ENCODE measurements around the gene FXYD1.
A peak's percentile ranks its signal among the peaks of the same experiment; 100 is the strongest.

FXYD1 gene

GRCh38 chr19:35112995-35113688 is 25.5 kb upstream of the FXYD1 start:
- Histone ChIP-seq H3K9ac (ENCODE audit: low read length) (no peak overlapping the region), H3K4me1 (ENCODE audit: control insufficient read depth, insufficient read depth, low read length) (no peaks in the 10 kb centered on the region), H3K27ac (ENCODE audit: low read depth, low read length) (no peak overlapping the region), H3K27me3 (ENCODE audit: control insufficient read depth, insufficient read depth, low read length) (no peaks in the 10 kb centered on the region), H3K4me3 (ENCODE audit: low read length) (no peak overlapping the region), H3K36me3 (ENCODE audit: control insufficient read depth, insufficient read depth, low read length) (no peaks in the 10 kb centered on the region)

DNA sequence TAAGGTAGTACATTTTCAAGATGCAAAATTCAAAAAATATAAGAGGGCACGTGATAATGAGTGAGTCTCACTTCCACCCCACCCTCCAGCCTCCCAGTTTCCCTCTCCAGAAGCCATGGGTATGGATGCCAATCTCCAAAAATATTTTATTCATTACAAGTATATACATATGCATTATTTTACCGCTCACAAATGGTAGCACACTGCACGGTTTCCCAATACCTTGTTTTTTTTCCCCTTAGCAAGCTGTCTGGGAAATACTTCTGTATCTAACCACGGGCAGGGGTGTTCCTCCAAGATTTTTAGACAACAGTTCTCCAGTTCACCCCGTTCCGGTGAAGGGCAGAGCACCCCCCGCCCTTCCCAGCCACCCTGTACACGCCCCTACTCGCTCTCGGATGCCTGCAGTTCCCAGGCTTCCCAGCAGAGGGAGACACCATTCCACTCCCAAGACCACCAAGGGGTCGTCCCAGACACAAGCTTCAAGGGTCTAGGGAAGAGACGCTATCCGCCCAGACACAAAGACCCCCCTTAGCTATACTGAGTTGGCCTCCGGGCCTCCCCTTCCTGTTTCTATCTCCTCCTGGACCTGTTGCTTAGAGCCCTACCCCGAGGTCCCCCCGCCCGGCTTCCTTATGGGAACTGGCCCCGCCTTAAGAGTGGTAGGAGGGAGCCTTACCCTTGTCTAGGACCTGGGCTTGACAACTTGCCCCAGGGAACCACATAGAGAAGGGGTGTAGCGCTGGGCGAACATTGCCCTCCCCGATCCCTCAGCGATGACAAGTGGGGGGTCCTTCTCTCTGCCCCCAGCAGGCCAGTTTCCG is 24.1 kb upstream of the FXYD1 start:
- Histone ChIP-seq H3K4me3 (ENCODE audit: low read length) (peak overlapping the region; percentile 75), H3K27ac (ENCODE audit: low read depth, low read length) (peak overlapping the region; percentile 37), H3K9ac (ENCODE audit: low read length) (no peak overlapping the region), H3K27me3 (ENCODE audit: control insufficient read depth, insufficient read depth, low read length) (no peaks in the 10 kb centered on the region), H3K4me1 (ENCODE audit: control insufficient read depth, insufficient read depth, low read length) (no peaks in the 10 kb centered on the region), H3K36me3 (ENCODE audit: control insufficient read depth, insufficient read depth, low read length) (no peaks in the 10 kb centered on the region)

DNA sequence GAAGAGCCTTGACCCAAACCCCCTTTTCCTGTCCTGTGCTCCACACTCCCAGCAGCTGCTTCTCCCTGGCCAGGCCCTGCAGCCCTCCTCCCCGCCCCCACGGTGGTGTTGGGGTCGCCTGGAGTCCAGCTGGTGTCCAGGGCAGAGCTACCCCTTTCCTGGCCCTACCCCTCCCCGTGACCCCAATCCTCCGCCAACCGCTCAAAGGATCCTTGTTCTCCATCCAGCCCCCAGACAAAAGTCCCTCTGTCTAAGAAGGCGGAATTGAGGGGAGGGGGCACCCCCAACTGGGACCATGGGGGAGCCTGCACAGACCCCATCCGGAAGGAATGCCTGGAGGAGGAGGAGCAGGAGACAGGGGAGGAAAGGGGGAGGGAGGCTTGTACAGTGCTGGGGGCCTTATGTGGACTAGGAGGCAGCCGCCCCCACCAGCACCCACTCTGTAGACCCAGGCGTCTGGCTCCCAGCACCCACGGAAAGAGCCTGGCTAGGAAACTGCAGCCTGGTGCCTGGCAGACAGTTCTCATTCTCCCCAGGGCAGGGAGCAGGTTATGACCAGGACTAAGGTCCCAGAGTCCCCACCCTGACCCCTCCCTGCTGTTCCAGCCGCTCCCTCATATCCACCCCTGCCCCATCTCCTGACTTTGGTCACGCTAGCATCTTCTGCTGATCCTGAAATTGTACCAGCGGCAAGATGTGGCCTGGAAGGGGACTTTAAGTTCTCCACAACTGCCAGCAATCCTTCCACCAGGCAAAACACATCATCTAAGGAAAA is 23.3 kb upstream of the FXYD1 start, which contains the start of gene FXYD3:
TSS of gene FXYD3 (plus strand) at position 647 of the 775 bp plus-strand sequence. CDS start 3,554 bp downstream, outside the sequence.
- no peaks in the 10 kb centered on the region for H3K36me3 ChIP-seq (ENCODE audit: control insufficient read depth, insufficient read depth, low read length)
- peak within 1 kb of the TSS; percentile 66 for H3K9ac ChIP-seq (ENCODE audit: low read length)
- H3K27ac ChIP-seq (ENCODE audit: low read depth, low read length): peak within 1 kb of the TSS; percentile 68
- H3K4me3 ChIP-seq (ENCODE audit: low read length): peak within 1 kb of the TSS; percentile 75
- H3K27me3 ChIP-seq (ENCODE audit: control insufficient read depth, insufficient read depth, low read length): no peaks in the 10 kb centered on the region
- no peaks in the 10 kb centered on the region for H3K4me1 ChIP-seq (ENCODE audit: control insufficient read depth, insufficient read depth, low read length)

DNA sequence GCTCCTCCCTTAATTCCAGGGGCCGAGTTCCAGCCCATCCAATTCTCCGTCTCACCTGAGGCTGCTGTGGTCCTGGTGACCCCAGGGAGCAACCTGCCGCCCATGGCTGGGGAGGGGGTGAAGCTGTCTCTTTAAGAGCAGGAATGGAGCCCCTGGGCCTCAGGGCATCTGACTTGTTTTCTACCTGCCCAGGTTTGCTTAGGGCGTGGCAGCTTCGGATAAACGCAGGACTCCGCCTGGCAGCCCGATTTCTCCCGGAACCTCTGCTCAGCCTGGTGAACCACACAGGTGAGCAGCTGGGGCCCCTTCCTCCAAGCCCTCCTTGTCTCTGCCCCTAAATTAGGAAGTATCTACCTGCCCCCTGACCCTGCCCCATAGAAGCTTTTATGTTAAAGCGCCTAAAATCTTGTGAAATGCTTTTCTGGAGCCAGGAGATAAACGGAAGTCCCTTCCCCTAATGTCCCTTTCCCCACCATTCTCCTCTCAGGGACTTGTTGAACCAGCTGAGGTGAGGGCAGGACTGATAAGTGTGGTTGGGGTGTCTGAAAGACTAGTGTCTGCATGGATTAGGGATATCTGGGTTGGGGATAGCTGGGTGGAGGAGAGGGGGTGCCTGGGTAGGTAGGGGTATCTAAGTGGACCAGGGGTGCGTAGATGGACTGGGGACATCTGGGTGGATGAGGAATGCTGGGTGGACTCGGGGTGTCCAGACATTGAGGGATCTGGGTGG is 22.4 kb upstream of the FXYD1 start:
- Histone ChIP-seq H3K9ac (ENCODE audit: low read length) (peak overlapping the region; percentile 66), H3K4me3 (ENCODE audit: low read length) (peak overlapping the region; percentile 75), H3K4me1 (ENCODE audit: control insufficient read depth, insufficient read depth, low read length) (no peaks in the 10 kb centered on the region)

GRCh38 chr19:35117116-35117515 is 21.5 kb upstream of the FXYD1 start:
- H3K36me3 ChIP-seq (ENCODE audit: control insufficient read depth, insufficient read depth, low read length): no peaks in the 10 kb centered on the region
- no peaks in the 10 kb centered on the region for H3K27me3 ChIP-seq (ENCODE audit: control insufficient read depth, insufficient read depth, low read length)
- peak overlapping the region; percentile 21 for H3K27ac ChIP-seq (ENCODE audit: low read depth, low read length)
- H3K4me3 ChIP-seq (ENCODE audit: low read length): peak overlapping the region; percentile 75
- peak overlapping the region; percentile 66 for H3K9ac ChIP-seq (ENCODE audit: low read length)
- H3K4me1 ChIP-seq (ENCODE audit: control insufficient read depth, insufficient read depth, low read length): no peaks in the 10 kb centered on the region

More for the DNA sequence above, 22.4 kb upstream of the FXYD1 start:
- Histone ChIP-seq H3K27ac (ENCODE audit: low read depth, low read length) (peak overlapping the region; percentile 68), H3K27me3 (ENCODE audit: control insufficient read depth, insufficient read depth, low read length) (no peaks in the 10 kb centered on the region), H3K36me3 (ENCODE audit: control insufficient read depth, insufficient read depth, low read length) (no peaks in the 10 kb centered on the region)

- no peaks in the 10 kb centered on the region for H3K4me1 ChIP-seq (ENCODE audit: control insufficient read depth, insufficient read depth, low read length)
- H3K9ac ChIP-seq (ENCODE audit: low read length): no peak overlapping the region
- peak overlapping the region; percentile 75 for H3K4me3 ChIP-seq (ENCODE audit: low read length)
- no peaks in the 10 kb centered on the region for H3K36me3 ChIP-seq (ENCODE audit: control insufficient read depth, insufficient read depth, low read length)
- H3K27ac ChIP-seq (ENCODE audit: low read depth, low read length): no peak overlapping the region
- no peaks in the 10 kb centered on the region for H3K27me3 ChIP-seq (ENCODE audit: control insufficient read depth, insufficient read depth, low read length)
These were observed 20.8 kb upstream of the FXYD1 start for GRCh38 chr19:35117799-35118198.

DNA sequence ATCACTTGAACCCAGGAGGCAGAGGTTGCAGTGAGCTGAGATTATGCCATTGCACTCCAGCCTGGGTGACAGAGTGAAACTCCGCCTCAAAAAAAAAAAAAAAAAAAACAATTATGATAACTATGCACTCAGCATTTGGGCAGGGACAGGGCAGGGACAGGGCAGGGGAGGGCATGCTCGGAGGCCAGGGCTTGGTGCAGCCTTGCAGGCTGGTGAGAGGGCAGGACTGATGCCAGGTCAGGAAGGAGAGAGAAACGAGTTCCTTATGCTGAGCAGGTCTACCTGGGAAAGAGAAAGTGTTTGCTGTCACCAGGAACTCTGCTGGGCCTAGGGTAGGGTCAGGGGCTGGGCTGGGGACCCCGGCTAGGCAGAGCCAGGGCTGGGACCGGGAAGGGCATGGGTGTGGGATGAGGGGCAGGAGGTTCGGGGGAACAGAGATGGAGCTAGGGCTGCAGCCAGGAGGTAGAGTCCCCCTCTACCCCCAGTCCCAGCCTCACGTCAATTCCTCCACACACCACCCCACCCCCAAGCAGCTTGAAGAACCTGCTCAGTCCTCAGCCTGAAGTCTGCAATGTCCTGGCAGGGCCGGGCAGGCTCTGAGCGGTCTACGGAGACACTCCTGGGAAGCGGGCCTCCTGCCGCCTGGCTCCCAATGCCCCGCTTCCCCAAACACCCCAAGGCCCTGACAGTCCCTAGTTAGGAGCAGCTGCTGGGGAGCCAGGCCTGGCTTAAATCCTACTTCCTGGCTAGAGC is 20.2 kb upstream of the FXYD1 start:
- Histone ChIP-seq H3K4me1 (ENCODE audit: control insufficient read depth, insufficient read depth, low read length) (no peaks in the 10 kb centered on the region), H3K27me3 (ENCODE audit: control insufficient read depth, insufficient read depth, low read length) (no peaks in the 10 kb centered on the region), H3K4me3 (ENCODE audit: low read length) (peak overlapping the region; percentile 47), H3K9ac (ENCODE audit: low read length) (peak overlapping the region; percentile 10), H3K27ac (ENCODE audit: low read depth, low read length) (peak overlapping the region; percentile 19), H3K36me3 (ENCODE audit: control insufficient read depth, insufficient read depth, low read length) (no peaks in the 10 kb centered on the region)

DNA sequence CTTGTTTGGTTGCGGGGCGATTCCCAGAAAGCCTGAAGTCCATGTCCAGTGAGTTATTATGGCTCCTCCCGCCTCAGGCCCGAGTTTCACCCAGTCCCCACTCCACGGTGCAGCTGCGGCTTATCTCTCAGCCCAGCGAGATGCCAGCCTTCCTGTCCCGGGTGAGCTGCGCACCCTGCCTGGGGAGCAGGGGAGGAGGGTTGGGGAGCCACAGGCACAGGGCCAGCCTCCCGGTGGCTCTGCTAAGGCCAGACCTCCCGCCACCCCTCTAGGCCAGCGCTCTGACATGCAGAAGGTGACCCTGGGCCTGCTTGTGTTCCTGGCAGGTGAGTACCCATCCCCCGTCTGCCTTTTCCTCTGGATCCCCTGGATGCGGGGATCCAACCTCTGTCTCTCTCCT is 19.5 kb upstream of the FXYD1 start:
- Histone ChIP-seq H3K27ac (ENCODE audit: low read depth, low read length) (no peak overlapping the region), H3K4me3 (ENCODE audit: low read length) (peak overlapping the region; percentile 47), H3K4me1 (ENCODE audit: control insufficient read depth, insufficient read depth, low read length) (no peaks in the 10 kb centered on the region)

DNA sequence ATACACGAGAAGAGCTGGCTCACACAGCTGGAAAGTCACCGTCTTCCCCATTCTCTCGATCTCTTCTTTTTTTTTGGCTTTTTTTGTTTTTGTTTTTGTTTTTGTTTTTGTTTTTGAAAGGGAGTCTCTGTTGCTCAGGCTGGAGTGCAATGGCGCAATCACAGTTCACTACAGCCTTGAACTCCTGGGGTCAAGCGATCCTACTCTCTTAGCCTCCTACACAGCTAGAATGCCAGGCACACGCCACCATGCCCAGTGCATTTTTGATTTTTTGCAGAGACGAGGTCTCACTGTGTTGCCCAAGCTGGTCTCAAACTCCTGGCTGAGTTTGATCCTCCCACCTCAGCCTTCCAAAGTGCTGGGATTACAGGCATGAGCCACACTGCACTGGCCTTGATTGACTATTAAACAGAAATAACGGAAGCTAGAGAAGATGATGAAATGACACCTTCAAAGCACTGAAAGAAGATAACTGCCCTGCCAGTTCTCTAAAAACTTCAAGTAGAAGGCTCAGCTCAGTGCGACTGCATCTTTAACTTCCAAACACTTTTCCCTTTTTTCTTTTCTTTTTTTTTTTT is 19.0 kb upstream of the FXYD1 start:
- H3K36me3 ChIP-seq (ENCODE audit: control insufficient read depth, insufficient read depth, low read length): no peaks in the 10 kb centered on the region
- H3K27me3 ChIP-seq (ENCODE audit: control insufficient read depth, insufficient read depth, low read length): no peaks in the 10 kb centered on the region
- no peak overlapping the region for H3K9ac ChIP-seq (ENCODE audit: low read length)
- H3K27ac ChIP-seq (ENCODE audit: low read depth, low read length): peak overlapping the region; percentile 31
- peak overlapping the region; percentile 47 for H3K4me3 ChIP-seq (ENCODE audit: low read length)
- peaks cover under 1% of the 10 kb centered on the region for H3K4me1 ChIP-seq (ENCODE audit: control insufficient read depth, insufficient read depth, low read length)

More for the DNA sequence above, 19.5 kb upstream of the FXYD1 start:
- no peak overlapping the region for H3K9ac ChIP-seq (ENCODE audit: low read length)
- no peaks in the 10 kb centered on the region for H3K36me3 ChIP-seq (ENCODE audit: control insufficient read depth, insufficient read depth, low read length)
- H3K27me3 ChIP-seq (ENCODE audit: control insufficient read depth, insufficient read depth, low read length): no peaks in the 10 kb centered on the region

DNA sequence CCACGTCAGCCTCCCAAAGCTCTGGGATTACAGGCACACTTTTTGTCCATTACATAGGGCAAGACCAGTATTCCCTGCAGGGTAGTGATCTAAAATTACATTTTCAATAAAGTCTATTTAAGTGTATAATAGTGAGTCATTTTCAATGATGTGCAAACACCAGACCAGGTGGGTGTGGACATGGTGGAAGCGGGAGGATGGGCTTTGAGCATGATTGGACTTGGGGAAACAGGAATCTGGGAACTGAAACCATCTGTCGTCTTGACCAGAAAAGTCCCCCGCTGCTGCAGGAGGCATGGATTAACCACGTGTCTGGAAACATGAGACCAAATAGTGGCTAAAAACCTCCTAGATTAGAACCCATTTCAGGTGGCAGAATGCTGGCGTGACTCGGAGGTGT is 18.1 kb upstream of the FXYD1 start:
- H3K4me1 ChIP-seq (ENCODE audit: control insufficient read depth, insufficient read depth, low read length): peaks cover 5% of the 10 kb centered on the region
- H3K36me3 ChIP-seq (ENCODE audit: control insufficient read depth, insufficient read depth, low read length): no peaks in the 10 kb centered on the region
- no peak overlapping the region for H3K27ac ChIP-seq (ENCODE audit: low read depth, low read length)

DNA sequence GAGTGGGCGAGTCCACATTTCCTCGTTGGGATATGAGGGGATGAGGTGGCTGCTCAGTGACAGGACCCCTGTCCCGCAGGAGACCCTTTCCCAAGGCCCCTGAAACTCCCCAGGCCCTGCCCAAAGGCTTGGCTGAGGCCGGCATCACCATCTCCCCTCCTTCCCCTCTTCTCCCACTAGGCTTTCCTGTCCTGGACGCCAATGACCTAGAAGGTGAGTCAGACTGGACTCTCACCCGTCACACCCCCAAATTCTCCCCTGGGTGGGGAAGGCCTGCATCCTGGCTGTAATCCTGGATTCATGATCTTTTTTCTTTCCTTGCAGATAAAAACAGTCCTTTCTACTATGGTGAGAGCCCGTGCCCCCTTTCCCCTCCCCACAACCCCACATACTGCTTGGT is 17.7 kb upstream of the FXYD1 start:
- H3K36me3 ChIP-seq (ENCODE audit: control insufficient read depth, insufficient read depth, low read length): no peaks in the 10 kb centered on the region
- H3K4me1 ChIP-seq (ENCODE audit: control insufficient read depth, insufficient read depth, low read length): peaks cover 7% of the 10 kb centered on the region
- no peak overlapping the region for H3K27ac ChIP-seq (ENCODE audit: low read depth, low read length)
- H3K9ac ChIP-seq (ENCODE audit: low read length): no peak overlapping the region
- peak overlapping the region; percentile 19 for H3K4me3 ChIP-seq (ENCODE audit: low read length)
- H3K27me3 ChIP-seq (ENCODE audit: control insufficient read depth, insufficient read depth, low read length): no peaks in the 10 kb centered on the region

More for the DNA sequence above, 18.1 kb upstream of the FXYD1 start:
- Histone ChIP-seq H3K4me3 (ENCODE audit: low read length) (peak overlapping the region; percentile 19), H3K9ac (ENCODE audit: low read length) (no peak overlapping the region), H3K27me3 (ENCODE audit: control insufficient read depth, insufficient read depth, low read length) (no peaks in the 10 kb centered on the region)

Measured in rectal smooth muscle tissue (tissue), 1 donor.